NCI-H345 treated with DMSO at 0.1 percent for 48 hours (cell line): ENCODE results near the gene TCF7L2.

Source experiments
- DNase-seq: peaks from one replicate; lab custom pipeline; 2025; ENCODE audit not compliant: unreplicated experiment; lab: John Stamatoyannopoulos, UW

Gene TCF7L2

DNA sequence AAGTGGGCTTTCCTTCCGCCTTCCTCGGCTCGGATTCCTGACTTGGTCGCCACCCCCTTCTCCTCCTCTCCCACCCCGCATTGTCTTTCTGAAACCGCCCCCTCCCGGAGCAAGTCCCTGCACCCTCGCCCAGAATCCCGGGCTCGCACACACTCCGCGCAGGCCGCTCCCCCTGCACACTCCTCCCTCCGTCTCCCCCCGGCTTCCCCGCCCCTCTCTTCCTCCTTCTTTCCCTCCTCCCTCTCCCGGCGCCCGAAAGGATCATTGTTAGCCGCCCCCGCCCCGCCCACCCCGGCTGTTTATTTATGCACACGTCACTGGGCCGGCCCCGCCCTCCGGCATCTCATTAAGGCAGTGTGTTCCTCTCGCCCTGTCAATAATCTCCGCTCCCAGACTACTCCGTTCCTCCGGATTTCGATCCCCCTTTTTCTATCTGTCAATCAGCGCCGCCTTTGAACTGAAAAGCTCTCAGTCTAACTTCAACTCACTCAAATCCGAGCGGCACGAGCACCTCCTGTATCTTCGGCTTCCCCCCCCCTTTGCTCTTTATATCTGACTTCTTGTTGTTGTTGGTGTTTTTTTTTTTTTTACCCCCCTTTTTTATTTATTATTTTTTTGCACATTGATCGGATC is at the start of gene TCF7L2:
TCF7L2 (plus strand) TSS at position 373 of the 633 bp plus-strand sequence. CDS start 510 bp downstream, outside the sequence.
- DNase-seq: peak; percentile 68

DNA sequence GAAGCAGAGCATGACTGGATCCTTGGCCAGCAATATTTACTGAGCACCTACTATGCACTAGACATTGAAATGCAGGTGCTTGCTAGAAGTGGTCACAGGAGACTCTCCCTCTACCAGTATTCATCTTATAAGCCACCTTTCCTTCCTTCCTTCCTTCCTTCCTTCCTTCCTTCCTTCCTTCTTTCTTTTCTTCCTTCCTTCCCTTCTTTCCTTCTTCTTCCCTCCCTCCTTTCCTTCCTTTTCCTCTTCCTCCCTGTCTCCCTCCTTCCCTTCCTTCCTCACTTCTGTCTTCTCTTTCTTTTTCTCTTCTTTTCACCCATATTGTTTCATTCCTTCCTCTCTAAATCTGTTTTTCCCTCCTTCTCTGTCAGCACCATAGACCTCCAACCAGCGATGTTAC is 47.3 kb upstream of the TCF7L2 start:
- no peak for DNase-seq

DNA sequence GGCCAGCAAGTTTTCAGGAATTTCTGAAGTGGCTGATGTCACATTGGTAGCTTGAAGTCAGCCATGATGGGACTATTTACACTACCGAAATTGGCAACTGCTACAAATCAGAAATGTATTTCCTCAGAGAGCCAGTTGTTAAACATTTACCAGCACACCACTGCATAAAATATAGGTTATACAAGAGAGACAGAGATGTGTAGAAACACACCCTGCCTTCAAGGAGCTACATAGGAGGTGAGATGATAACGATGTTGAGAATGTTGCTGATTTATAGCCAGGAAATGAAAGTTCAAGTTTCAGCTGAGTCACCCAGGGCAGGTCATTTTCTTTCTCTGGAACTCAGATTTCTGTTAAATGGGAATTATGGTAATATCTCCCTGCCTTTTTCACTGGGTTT is 46.0 kb upstream of the TCF7L2 start:
- no peak for DNase-seq

DNA sequence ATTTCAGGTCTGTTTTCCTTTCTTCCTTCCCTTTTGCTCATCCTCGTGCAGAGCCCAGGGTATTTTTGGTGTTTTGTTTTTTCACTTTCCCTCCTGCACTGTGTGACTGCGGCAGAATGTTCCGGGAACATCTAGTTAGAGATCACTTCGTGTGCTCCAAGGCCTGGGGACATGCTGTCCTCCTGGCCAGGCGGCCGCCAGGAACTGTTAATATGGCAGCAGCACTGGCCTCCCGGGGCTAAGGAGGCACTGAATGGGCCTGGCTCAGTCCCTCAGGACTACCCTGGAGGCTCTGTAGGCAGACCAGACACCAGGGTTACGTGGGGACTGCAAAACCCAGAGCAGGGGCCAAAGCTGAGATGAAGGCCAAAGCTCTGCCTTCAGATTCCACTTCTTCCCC is 43.1 kb upstream of the TCF7L2 start:
- DNase-seq: no peak

DNA sequence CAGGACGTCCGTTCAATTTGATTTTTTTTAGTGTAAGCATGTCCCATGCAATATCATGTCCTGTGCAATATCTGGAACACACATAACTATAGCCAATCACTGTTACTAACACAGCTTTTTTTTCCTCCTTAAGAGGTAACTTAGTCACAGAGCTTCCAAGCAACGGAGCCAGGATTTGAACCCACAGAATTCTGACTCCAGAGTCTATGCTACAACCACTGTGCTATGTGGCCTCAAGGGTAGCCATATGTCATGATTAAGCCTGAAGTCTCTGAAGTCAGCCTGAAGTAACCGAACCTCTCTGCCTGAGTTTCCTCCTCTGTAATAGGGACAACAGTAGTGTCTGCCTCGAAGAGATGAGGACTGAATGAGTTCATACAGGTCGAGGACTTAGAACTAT is 42.2 kb upstream of the TCF7L2 start:
- DNase-seq: no peak

DNA sequence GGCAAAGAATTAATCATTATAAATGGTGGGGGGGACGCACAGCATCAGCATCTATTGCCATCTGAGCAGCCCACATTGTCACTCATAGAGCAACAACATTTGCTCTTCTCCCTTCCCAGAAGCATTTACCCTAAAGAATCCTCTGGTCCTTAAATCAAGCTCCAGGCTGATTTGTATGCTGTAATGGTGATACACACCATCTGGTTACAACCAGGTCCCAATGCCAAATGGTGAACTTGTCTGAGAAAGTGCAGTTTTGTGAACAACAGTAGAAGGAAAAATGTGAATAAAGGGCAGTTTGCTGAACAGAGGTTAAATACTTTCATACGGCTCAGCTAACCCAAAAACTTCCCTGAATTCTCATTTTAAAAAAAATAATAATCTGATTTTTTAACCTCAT is 38.8 kb upstream of the TCF7L2 start:
- DNase-seq: no peak

DNA sequence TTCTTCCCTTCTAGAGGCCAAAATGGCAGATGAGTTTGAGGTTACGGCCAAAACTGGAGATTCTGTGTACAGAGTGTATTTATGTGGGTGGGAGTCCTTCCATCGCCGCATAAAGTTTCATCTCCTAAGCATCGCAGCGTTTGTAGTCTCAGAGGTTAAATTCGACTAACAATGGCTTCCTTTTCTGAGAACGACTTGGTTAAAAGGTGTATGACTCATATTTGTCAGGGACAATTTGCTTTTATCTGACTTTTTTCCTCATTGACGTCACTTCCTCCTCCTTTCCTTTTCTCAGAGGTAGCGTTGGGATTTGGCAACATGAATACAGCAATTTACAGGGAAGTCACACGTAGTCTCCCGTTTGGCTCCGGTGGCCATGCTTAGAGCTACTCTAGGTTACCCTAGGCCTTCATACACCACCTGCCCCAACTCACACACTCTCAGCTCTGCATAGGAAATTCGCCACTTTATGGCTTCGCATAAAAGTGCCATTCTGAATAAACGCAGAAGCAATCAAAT is 37.6 kb upstream of the TCF7L2 start:
- DNase-seq: no peak

DNA sequence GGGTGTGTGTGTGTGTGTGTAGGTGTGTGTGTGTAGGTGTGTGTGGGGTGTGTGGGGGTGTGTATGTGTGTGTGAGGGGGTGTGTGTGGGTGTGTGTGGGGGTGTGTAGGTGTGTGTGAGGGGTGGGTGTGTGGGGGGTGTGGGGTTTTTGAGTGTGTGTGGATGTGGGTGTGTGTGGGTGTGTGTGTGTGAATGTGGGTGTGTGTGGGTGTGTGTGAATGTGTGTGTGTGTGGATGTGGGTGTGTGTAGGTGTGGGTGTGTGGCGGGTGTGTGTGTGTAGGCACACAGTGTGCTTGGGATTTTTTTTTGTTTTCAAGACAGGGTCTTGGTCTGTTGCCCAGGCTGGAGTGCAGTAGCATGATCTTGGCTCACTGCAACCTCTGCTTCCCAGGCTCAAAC is 36.8 kb upstream of the TCF7L2 start:
- no peak for DNase-seq

DNA sequence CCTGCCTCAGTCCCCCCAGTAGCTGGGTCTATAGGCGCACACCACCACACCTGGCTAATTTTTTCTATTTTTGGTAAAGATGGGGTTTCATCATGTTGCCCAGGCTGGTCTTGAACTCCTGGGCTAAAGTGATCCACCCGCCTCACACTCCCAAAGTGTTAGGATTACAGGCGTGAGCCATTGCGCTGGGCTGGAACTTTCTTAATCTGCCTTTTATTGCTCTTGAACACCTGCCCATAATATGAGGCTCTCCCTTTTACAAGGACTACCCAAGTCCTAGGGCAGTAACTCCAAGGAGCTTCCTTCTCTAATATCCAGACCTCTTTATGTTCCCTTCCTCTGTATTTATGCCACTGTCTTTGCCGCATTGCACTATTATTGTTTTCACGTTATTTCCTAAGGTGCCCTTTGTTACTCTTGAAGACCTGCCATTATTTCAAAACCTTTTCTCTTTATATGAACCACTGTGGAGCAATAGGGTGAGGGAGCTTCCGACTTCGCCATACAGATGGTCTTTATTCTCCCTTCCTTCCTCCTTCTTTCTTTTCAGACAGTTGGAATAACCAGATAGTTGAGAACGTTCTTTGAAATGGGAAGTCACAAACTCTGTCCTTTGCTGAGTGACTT is 36.3 kb upstream of the TCF7L2 start:
- DNase-seq: no peak

DNA sequence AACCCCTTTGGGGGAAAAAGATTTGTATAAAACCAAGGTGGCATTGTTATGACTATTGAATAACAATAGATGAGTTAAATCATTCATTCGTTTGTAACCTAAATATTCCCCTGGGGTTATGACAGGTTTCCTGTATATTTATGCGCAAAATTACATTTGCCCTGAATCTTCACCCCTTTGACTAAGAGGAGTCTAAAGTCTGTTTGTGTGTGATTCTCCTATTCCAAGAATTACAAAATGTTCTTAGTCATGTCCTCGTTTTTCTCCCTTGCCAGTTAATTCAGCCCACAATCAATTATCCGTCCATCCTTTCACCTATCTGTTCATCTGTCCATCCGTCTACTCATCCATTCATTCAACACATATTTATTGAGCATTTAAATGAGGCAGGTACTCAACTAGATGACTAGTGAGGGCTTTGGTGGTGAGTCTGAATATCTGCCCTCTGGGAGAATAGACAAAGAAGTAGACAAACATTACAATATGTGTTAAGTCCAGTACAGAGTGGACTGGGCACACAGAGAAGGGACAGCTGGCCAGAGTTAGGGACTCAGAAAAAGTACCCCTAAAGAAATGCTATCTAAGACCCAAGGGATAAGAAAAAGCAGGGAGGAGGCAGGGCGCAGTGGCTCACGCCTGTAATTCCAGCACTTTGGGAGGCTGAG is 35.6 kb upstream of the TCF7L2 start:
- no peak for DNase-seq

DNA sequence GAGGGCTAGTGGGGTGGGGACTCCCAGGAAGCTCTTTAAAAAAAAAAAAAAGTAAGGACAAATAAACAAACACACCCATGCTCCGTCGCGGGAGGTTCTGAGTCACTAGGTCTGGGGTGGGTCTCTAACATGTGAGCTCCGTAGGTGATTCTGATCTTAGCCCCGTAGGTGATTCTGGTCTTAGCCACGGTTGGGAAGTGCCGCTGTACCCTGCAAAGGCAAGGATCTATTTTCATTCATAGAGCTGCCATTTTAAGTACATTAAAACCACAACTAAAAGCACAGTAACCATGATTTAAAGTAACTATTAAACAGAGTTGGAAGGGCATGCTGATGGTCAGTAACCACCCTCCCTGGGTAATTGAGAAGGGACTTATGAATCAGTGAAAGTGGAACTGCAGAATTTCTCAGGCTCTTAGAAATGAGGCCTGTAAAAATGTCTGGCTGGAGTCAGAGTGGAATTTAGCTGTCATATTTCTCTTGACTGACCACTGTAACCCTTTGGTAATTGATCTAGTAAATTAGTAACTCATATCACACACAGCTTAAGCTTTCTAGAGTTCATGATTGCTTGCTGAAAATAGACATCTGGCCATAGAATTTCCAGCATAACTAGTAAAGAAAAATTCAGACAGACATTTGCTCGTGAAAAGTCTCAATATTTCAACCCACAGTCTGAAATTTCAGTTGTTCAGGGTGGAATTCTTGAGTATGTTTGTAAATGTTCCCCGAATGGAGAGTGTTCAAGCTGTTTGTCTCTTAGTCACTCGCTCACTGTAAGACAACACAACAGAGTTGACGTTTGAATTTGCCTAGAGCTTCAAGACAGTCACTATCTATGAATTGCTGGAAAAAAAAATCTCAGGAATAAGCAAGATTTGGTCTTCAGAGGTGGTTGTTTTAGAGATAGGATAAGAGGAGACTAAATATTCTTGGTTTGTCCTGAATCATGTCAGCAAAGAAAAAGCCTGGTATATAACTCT is 34.2 kb upstream of the TCF7L2 start:
- no peak for DNase-seq

DNA sequence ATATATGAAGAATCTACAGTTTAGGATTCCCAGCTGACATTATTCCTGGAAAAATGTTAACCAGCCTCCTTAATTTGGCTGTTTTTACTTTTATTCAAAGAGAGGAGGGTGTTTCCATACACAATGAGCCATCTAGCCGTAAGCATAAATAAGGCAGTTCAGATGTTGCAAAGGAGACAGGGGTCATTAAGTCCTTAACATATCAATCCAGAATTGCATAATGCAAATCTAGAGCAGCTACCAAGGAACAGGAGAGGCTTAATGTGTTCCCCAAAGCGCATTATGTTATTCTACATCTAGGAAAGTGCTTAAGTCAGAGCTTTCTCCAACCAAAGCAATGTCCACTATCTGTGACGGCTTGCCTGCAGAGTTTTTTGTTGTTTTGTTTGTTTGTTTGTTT is 32.4 kb upstream of the TCF7L2 start:
- no peak for DNase-seq

DNA sequence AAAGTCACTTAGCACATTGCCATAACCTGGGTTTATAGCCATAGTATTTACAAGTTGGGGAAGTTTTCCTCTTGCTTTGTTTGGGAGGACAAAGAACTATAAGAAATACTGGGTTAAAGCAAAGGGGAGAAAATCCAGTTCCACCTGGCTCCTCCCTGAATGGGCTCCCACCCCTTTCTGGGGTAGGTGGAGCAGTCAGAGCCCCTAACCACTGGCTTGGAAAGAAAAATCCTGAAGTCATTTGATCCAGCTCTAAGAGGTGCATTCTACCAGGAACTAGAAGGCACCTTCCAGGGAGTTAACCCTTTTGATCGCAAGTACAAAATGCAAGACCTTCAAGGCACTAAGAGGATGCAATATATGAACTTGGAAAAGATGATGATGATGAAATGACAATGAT is 31.3 kb upstream of the TCF7L2 start:
- DNase-seq: no peak

DNA sequence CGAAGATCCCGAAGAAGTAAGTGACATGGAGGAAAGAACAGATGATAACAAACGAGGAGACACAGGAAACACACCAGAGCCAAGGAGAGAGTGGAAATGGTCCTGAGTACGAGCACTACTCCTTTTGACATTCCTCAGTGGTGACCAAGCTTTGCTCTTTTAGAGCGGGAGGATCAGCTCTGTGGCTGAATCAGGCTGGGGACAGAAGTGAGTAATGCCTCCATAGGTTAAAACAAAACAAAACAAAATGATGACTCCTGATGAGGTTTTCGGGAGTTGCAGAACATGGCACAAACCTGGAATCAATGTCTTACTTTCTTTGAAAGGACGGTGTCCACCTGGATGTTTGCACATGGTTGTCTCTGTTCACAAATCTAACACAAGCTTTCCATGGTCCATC is 30.3 kb upstream of the TCF7L2 start:
- DNase-seq: no peak

DNA sequence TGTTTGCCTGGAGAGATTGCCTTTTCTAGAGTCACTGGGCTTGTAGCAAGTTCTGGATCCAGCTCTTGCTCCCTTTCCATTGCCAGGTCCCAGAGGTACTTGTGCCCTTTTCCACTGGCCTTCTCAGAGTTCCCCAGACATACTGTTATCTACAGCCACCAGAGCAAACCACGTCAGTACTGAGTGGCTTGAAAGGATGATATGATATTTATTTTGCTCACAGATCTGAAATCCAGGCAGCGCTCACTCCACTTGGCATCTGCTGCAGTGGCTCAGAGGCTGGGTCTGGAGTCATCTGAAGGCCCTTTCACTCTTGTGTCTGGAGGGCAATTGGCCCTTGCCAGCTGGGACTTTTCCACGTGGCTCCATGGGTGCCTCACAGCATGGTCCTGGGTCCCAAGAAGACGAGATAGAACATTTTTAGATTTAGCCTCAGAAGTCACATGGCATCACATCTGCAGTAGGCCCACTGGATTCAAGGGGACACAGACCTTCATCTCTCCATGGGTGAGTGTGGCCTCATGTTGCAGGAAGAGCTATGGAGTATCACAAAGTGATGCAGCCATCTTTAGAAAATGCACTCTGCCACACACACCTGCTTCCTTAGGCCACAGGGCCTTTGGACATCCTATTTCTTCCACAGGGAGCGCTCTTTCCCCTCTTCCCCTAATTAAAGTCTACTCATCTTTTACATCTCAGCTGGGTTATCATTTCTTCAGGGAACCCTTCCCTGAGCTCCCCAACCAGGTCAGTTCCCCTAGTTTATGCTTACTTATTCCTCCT is 22.9 kb upstream of the TCF7L2 start:
- no peak for DNase-seq

DNA sequence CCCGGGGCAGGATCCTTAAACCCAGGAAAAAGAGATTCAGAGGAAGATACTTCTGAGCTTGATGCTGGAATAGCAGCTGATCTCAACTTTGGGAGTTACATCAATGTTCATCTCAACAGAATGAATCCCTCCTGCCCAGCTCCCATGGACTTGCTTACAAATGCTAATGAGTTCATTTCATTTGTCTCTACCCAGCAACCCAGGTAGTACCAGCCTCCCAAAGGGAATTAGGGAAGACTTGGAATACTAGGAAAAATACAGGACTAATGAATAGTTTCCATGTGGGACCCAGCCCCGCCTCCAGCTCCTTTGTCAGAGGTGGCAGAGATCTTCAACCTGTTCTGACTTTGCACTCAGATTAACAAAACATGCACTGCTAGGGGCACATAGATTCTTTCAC is 22.1 kb upstream of the TCF7L2 start:
- no peak for DNase-seq

DNA sequence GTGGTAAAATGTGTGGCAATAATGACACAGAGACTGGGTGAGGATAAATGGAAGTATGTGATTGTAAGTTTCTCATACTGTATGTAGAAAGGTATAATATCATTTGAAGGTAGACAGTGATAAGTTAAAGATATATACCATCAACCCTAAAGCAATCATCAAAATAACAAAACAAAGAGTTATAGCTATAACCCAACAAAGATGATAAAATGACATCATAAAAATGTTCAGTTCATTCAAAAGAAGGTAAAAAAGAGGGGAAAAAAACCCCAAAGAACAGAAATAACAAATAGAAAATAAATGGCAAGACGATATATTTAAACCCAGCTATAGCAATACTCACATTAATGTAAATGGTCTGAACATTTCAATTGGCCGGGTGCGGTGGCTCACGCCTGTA is 17.4 kb upstream of the TCF7L2 start:
- no peak for DNase-seq

DNA sequence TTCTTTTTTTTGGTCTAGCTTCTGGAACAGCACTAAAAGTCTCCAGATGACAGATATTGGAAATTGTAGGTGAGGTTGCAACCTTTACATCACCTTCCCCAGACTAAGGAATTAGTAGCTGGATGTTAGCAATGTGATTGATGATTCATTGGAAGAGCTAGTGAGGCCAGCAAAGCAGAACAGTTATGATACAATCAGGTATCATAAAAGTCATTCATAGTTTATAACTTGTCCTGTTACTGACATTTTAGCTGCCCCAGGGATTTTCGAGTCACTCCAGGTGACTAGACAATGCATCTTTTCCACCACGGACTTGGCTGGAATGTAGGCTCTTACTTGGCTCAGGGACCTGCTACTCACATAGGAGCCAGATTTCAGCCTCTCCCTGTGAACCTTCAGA is 15.9 kb upstream of the TCF7L2 start:
- no peak for DNase-seq

DNA sequence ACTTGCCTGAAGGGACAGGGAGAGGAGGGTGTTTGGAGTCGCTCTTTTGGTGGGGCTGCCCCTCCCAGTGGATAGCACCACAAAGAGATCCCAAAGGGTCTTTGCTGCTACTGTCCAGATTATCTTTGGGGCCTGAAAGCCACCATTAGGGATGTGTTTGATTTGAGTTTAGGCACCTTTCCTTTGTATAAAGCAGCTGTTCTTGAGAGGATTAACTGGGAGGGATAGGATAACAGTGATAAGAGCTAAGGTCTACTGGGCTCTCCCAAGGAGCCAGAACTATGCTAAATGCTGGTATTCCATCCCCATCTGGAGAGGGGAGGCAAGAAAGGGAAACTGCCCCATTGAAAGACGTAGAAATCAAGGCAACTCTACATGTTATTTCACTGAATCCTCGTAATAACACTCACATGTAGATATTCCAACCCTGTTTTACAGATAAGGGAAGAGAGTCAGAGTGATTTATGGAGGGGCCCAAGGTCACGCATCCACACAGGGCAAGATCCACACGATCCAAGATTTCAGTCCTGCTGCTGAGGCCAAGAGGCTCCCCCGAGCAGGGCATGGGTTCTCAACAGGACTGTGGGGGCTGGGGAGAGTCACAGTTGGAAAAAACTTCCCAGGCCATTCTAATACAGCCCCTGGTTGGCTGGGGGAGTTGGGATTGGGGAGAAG is 11.1 kb upstream of the TCF7L2 start:
- no peak for DNase-seq

DNA sequence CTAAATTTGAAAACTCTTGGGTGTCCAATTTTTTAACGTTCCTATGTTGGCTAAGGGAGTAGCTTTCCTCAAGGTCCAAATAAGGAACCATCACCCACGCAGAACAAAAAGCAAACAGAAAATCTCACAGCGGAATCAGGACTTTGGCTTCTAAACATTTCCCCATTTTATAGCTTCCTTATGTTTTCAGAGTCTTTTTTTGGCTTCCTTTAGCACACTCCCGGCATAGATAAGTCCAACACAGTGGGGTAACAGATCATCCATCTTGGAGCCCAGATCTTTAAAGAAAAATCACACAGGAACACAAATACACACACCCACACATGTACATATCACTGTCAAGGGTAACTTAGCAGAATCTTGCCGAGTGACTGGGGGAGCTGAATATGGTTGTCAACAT is 4.2 kb upstream of the TCF7L2 start:
- no peak for DNase-seq
